ENCODE results near the gene HNRNPDL.
"Not testable (repeated sequence)": the region's sequence is repeated elsewhere in the genome, so short reads cannot be mapped to it uniquely, and the experiment has no call there.

The HNRNPDL gene

DNA sequence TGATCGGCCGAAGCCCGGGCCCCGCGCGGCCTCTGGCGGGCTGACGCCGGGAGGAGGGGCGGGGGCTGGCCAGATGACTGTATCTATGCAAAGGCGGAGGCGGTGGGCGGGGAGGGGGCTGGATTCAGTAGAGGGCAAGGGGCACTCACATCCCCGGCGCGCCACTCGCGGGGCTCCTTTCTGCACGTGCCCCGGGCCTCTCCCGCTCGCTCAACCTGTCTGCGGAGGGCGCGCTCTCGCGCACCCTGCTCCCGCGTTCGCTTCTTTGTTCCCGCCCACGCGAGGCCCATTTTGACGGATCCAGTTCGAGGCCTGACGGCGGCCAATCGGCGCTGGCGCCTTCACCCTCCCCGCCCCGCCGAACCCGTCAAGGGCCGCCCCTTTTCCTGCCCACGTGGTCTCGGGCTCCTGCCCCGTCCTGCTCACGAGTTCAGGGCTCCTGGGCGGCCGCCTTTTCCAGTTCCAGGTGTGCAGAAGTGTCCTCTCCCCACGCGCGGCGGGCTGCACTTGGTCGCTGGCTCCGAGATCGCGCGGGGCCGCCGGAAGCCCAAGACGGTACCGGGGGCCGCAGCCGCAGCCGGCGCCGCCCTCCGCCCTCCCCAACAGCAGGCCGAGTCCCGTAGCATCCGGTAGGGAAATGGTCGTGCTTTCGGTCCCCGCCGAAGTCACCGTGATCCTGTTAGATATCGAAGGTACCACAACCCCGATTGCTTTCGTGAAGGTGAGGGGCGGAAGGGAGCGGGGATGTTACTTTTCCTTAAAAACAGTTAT lies at the start of gene HNRNPDL, which contains the start of gene ENOPH1:
TSS of gene HNRNPDL (minus strand) at position 270 of the 771 bp plus-strand sequence. CDS start 772 bp downstream, outside the sequence.
TSS of gene ENOPH1 (plus strand) at position 398 of the 771 bp plus-strand sequence. CDS start at position 638, 240 bp downstream.
- peak; percentile 99 for DNase-seq

DNA sequence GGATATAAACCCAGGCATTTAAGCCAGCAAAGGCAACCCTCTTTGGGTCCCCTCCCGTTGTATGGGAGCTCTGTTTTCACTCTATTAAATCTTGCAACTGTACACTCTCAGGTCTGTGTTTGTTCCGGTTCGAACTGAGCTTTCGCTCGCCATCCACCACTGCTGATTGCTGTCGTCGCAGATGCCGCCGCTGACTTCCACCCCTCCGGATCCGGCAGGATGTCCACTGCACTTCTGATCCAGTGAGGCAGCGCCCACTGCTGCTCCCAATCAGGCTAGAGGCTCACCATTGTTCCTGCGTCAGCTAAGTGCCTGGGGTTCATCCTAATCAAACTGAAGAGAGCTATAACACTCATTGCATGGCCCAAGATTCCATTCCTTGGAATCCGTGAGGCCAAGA lies 49.3 kb upstream of the HNRNPDL start:
- no peak for DNase-seq

DNA sequence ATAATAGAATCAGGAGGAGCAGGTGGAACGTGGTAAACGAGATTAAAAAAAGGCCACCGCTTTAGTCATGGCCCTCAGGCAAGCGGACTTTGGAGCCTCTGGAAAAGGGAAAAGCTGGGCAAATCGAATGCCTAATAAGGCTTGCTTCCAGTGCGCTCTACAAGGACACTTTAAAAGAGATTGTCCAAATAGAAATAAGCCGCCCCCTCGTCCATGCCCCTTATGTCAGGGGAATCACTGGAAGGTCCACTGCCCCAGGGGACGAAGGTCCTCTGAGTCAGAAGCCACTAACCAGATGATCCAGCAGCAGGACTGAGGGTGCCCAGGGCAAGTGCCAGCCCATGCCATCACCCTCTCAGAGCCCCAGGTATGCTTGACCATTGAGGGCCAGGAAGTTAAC lies 47.2 kb upstream of the HNRNPDL start:
- DNase-seq, result not testable (repeated sequence)

DNA sequence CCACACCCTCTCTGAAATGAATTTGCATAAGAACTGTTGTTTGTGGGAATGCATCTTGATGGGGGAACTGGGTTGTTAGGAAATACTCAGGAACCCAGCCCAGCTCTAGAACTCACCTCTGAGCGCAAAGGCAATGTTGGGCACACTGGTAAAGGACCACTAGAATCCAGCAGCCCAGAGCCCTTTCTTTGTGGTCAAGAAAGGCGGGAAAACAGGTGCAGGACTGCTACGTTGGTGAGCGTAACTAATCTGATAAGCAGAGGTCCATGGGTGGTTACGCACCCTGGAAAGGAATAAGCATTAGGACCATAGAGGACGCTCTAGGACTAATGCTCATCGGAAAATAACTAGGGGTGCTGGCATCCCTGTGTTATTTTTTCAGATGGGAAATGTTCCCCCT lies 45.7 kb upstream of the HNRNPDL start:
- not testable (repeated sequence) for DNase-seq

DNA sequence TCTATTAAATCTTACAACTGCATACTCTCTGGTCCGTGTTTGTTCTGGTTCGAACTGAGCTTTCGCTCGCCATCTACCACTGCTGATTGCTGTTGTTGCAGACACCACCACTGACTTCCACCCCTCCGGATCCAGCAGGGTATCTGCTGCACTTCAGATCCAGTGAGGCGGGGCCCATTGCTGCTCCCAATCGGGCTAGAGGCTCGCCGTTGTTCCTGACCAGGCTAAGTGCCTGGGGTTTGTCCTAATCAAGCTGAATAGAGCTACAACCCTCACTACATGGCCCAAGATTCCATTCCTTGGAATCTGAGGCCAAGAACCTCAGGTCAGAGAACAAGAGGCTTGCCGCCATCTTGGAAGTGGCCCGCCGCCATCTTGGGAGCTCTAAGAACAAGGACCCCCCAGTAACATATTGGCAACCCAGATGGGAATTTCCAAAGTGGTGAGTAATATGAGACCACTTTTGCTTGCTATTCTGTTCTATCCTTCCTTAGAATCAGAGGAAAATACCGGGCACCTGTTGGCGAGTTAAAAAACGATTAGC lies 43.4 kb upstream of the HNRNPDL start:
- DNase-seq, result no peak

DNA sequence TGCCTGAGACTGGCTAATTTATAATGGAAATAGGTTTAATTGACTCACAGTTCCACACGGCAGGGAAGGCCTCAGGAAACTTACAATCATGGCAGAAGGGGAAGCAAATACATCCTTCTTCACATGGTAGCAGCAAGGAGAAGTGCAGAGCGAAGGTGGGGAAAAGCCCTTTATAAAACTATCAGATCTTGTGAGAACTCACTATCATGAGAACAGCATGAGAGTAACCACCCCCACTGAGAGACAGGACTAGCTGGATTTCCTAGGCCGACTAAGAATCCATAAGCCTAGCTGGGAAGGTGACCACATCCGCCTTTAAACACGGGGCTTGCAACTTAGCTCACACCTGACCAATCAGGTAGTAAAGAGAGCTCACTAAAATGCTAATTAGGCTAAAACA lies 42.8 kb upstream of the HNRNPDL start:
- not testable (repeated sequence) for DNase-seq

DNA sequence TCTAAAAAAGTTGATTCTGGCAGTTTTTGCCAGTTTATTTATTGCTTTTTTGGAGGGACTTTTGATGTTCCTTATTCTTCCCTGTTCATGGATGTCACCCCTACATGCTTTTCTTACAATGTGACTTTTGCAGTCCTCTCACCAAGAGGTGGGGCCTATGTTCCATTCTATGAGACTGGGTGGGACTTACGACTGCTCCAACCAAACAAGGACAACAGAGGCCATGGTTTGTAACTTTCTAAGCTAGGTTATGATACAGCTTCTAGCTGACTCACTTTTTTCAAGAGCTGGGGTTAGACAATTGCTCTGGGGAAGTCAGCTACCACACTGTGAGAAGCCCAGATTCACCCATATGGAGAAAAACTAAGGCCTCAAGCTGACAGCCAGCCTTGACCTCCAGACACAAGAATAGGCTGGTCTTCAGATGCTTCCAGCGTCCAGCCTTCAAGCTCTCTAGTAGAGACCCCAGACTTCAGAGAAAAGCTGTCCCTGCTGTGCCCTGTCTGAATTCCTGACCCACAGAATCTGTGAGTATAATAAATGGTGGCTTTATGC lies 39.6 kb upstream of the HNRNPDL start:
- no peak for DNase-seq

DNA sequence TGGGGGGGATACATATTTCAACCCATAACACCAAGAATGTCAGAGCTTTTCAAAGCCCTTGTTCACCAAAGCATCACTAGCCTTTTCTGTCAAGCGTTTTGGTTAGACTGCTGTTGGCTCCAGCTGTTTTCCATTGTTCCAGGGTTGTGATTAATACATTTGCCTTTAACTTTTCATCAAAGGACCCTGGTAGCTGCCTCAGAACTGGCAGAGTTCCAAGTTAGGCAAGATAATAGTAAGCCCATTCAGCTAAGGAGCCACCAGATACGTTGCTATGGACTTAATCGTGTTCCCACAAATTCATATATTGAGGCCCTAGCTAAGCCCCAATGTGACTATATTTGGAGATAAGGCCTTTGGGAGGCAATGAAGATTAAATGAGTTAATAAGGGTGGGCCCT lies 37.2 kb upstream of the HNRNPDL start:
- no peak for DNase-seq

DNA sequence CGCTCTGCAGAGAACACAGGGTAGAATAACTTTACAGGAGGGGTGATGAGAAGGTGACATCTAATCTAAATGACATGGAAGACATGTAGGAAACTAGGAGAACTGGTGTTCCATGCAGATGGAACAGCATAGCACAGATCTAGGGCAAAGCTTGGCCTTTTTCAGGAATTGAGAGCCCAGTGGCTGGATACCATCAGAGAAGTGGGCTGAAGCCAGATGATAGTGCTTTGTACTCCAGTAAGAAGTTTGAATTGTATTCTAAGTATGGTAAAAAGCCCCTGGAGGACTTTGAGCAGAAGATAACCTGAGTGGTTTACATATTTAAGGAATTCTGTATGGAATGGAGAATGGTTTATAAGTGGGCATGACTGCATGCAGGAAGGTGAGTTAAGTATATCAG lies 33.0 kb upstream of the HNRNPDL start:
- DNase-seq, result no peak

DNA sequence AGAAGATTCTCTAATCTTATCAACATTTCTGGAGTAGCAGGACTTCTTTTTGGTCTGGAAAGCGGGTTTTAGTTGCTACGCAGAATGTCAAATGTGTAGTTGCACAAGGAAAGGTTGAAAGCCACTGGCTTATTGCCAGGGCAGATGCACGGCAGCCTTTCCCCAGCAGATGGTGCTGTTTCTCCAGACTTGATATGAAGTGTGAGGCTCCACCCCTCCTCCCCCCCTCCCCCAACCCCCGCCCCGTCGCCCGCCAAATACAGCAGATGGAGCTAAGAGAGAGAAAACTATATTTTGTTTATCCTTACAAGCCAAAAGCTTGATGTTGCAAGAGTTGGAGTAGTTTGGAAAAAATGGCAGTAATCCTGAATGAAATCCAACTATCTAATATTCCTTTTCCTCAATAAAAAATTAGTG lies 32.2 kb upstream of the HNRNPDL start:
- DNase-seq, result peak; percentile 89

DNA sequence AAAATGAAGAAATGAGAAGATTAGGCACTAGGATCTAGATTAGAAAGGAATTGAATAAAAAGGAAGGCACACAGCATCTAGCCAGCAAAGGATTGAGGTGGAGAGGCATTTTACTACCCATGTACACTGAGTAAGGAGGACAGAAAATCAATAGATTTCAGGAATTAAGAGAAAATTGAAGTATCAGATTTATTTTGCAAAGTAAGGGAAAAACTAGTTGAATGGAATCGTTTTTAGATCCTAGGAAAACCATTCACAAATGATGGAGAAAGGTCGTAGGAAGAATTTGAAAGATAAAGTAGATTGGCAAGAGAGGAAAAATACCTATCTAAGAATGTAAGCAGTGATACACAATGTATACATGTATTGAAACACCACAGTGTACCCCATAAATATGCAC lies 31.4 kb upstream of the HNRNPDL start:
- no peak for DNase-seq

DNA sequence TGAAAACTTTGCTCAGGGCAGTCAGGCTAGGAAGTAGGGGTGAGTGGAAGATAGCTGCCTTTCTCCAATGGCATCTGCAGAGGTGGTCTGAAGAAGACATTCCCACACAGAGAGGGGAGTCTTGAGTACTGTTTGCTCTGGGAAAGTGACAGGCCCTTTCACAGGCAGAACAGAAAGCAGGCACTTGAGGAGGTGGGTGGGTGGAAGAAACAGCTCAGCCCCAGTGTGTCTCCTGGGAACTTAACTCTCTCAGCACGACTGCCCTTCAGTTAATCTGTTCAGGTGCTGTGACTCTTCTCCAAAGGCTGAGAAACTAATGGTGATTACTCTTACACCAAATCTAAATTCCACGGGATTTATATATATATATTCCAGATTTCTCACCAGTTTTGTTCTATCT lies 28.5 kb upstream of the HNRNPDL start:
- DNase-seq, result no peak

DNA sequence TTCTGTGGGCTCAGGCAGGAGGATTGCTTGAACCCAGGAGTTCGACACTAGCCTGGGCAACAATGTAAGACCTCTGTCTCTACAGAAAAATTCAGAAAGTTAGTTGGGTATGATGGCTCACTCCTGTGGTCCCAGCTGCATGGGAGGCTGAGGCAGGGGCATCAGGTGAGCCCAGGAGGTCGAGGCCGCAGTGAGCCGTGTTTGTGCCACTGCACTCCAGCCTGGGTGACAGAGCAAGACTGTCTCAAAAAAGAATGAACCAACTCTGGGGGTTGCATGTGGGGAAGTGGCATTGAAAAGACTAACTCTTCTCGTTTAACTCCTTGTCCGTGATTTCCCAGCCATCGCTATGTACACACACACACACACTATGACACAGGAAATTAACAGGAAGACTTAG lies 27.0 kb upstream of the HNRNPDL start:
- DNase-seq, result no peak

DNA sequence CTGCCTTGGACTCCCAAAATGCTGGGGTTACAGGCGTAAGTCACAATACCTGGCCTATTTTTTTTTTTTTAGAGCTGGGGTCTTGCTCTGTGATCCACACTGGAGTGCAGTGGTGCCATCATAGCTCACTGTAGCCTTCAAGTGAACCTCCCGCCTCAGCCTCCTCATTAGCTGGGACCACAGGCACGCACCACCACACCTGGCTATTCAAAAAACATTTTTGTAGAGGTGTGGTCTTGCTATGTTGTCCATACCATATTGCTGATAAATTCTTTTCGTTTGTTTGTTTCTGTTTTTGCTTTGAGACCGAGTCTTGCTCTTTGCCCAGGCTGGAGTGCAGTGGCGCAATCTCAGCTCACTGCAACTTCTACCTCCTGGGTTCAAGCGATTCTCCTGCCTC lies 21.8 kb upstream of the HNRNPDL start:
- DNase-seq, result no peak

DNA sequence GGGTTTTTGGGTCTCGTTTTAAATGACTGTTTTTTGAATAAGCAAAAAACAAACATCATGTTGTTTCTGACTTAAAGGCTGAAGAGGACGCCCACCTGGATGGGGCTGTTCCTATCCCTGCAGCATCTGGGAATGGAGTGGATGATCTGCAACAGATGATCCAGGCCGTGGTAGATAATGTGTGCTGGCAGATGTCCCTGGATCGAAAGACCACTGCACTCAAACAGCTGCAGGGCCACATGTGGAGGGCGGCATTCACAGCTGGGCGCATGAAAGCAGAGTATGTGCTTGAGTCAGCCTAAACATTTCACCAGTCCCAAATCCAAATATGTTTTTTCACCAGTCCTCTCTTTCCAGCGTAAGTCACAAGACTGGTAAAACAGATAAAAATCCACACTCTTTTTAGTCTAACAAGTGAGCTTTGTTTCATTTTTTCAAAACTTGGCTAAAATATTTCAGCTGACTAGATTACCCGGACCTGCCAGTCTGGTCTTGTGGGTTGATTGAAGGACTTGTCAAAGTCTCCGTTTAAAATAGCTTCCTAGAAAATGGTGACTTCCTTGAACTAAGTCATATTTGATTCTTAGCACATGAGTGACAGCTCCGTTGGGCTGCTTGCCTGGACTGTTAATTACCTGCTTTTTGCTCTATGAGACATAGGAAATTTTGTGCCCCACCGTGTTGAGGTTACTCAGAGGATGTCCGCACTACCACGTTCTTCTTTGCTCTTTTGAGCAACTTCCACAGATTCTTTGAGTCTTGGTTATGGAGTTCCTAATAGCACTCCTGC lies 20.9 kb upstream of the HNRNPDL start:
- no peak for DNase-seq

DNA sequence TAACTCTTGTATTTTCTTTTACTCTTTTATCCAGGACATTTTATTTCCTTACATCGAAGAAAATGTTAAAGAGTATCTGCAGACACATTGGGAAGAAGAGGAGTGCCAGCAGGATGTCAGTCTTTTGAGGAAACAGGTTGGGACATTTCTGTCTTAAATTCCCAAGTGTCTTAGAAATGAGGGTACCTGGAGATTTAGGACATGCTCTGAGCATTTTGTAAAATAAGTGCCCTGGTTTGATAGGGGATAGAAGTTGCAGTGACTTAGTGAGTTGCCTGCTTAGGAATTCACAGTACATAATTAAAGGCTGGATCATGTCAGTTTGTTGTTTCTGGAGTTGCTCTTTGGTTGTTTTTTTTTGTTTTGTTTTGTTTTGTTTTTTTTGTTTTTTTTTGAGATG lies 17.6 kb upstream of the HNRNPDL start:
- DNase-seq, result no peak

DNA sequence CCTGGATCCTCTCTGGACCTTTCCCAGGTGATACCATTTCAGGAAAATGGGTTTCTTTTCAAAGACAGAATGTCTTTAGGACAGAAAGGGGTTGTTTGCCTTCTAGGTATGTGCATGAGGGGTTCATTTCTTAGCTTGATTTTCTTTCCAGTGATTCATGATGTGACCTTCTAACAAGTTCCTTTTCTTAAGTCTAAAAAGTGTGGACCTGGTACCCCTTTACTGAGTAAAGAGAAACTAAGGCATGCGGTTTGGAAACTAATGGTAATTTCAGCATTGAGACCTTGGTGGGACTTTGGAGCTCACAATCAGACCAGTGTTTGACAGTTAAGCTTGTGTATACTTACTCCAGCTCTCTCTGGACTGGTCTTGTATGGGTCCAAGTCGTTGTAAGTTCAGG lies 8.8 kb upstream of the HNRNPDL start:
- DNase-seq, result no peak

DNA sequence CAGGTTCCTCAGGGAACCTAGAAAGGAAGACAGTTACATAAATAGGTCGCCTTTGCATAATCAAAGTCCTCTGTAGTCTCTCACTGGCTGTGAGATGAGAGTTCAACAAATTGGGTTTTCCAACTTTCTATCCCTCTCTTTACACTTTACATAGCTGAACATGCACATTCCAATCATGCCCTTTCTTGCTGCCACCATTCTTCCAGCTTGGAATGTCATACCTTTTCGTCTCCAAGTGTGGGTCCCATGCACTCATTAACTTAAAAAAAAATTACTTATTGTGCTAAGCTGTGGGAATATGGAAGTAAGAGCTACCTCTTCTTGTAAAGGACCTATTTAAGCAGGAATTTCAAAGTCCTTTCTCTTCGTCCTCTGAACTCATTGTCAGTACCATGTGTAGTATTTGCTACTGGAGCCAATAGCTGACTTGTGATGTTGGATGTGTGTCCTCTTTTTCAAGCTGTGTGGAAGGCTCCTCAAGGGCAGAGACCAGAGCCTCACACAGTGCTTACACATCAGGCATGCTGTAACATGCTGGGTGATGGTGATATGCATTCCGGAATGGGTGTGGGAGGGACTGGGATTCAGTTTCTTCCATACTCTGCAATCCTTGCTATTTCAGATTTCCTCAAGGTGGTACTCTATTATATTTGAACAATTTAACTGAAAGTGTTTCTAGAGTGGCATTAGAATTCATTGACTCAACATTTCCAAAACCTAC lies 7.2 kb upstream of the HNRNPDL start:
- no peak for DNase-seq

DNA sequence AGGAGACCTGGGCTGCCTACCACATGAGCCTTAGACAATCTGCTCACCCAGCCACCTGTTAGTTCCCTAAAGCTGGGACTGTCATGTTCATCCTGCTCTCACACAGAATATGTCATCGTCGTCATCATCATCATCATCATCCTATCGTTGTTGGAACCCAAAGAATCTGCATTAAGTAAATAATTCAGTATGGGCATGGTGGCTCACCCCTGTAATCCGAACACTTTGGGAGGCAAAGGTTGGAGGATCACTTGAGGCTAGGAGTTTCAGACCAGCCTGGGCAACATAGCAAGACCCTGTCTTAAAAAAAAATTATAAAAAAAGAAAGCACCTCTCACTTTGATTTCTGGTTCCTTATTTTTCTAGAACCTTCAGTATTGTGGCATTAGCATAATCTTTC lies 6.5 kb upstream of the HNRNPDL start:
- no peak for DNase-seq

DNA sequence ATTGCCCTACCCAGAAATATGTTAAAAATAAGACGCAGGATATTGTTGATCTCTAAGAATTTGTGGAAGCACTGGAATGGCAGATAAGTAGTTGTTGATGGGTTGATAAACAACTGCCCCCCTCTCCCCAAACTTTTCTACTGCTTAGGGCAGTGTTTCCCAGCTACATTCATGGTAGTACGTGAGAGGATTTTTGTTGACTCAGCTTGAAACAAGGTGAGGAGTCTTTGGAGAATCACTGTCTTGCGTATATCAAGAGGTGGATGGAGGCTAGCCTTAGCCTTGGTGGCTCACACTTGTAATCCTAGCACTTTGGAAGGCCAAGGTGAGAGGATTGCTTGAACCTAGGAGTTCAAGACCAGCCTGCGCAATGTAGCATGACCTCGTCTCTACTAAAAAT lies 5.9 kb upstream of the HNRNPDL start:
- no peak for DNase-seq

DNA sequence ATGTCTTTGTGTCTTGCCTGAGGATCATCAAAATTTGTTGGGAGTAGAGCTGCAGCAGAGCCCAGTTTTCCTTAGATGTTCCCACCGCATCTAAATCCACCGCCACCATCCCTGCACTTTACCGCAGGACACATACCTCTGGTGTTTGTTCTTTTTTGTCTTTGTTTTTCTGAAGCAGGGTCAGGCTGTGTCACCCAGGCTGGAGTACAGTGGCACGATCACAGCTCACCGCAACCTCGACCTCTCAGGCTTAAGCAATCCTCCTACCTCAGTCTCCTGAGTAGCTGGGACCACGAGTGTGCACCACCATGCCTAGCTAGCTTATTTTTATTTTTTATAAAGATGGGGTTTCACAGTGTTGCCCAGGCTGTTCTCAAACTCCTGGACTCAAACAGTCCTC lies 4.7 kb upstream of the HNRNPDL start:
- DNase-seq, result no peak

DNA sequence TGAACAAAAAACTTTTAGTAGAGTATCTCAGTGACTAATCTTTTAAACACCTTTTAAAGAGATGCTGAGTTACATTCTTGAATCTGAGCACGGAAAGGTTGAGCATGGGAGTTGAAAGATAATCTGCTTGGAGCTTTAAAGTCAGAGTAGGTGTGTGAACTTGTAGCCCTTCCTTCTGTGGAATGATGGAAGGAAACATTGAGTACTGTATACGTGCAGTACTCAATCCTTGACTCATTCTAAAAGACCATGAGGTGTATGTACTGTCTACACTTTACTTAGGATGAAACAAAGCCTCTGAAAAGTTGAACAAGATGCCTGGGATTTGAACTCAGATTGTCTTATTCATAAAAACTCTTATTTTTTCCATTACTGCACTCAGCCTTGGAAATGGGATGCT lies 3.5 kb upstream of the HNRNPDL start:
- DNase-seq, result no peak

DNA sequence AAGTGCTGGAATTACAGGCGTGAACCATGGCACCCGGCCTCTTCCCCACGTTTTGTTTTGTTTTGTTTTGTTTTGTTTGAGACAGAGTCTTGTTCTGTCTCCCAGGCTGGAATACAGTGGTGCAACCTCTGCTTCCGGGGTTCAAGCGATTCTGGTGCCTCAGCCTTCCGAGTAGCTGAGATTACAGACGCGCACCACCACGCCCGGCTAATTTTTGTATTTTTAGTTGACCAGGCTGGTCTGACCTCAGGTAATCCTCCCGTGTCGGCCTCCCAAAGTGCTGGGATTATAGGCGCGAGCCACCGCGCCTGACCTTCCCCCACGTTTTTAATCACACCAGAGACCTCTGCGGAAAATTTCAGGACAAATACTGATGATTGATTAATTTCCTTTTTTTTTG lies 2.3 kb upstream of the HNRNPDL start:
- DNase-seq, result no peak
